MV-4-11 (cell line): Measurements from ENCODE around the gene CLP1.
"Not testable (repeated sequence)": the region's sequence is repeated elsewhere in the genome, so short reads cannot be mapped to it uniquely, and the experiment has no call there.

Source experiments
- DNase-seq: peaks from one replicate; lab custom pipeline; 2025; lab: John Stamatoyannopoulos, UW

CLP1 gene

DNA sequence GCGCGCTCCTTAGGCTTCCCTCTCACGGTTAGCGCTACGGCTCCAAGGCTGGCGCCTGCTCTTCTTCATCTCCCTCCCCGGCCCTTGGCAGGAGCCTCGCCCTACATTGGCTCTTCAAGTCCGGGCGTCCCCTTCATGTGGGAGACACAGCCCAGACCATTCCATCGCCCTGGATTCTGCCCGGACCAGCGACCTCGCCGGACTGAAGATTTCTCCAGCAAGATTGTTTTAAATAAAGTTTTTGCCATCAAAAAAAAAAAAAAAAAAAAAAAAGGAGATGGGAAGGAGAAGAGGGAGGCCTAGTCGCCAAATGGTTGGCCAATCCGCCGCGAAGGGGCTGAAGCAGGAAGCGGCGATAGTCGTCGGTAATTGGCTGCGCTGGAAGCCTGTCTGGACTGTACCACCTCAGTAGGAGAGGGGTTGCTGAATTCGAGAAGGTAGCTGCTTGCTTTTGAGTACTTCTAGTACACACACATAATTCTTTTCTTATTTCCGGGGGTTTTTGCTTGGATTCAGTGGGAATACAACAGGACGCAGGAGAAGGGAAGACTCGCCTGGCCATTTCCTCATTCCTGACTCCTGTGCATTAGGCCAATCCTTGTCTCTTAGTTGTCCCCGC is 9.7 kb downstream of the CLP1 start:
- peak; percentile 97 for DNase-seq

DNA sequence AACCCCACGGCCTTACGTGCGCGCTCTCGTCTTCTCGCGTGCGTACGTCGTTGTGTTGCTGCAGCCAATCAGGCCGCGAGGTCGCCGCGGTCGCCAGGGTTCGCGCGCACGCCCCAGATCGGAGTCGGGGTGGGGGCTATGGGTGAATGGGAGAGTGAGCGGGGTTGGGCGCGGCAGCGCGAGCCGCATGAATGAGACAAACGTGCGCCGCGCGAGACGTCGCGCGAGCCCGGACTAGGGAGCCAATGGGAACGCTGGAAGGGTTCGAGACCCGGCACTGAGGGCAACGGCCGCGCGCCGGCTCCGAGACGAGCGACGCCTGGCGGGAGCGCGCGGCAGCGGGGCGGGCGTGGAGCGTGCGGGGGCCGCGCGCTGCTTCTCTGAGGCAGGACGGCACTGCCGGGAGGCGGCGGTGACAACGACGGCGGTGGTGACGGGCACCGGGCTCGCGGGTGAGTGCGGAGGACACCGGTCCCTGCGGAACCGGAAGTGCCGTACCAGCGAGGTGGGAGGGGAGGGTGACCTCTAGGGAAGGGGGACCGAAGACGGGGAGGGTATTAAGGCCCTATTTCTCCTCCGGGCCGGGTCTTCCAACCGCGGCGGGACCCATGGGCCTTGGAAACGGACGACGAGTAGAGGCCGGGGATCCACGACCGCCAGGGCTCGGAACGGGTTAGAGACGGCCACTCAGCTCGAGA is 10.3 kb downstream of the CLP1 start, which contains the start of gene ZDHHC5:
TSS of gene ZDHHC5 (plus strand) at position 379 of the 698 bp plus-strand sequence. CDS start 4,977 bp downstream, outside the sequence.
- peak; percentile 98 for DNase-seq

DNA sequence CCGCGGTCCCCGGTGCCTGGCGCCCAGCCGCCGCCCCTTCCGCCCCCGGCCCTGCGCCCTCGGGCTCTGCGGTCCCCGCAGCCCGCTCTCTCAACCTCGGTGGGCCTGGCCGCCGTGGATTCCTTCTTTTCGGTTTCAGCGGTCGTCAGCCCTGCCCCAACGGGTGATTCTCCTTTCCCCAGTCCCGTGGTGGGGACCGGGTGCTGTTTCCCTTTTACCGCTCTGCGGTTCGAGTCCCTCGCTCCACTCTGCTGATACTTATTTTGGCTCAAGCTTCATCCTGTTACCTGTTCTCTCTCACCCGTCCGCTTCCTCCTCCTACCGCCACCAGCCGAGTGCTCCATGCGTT is 10.8 kb downstream of the CLP1 start:
- no peak for DNase-seq

DNA sequence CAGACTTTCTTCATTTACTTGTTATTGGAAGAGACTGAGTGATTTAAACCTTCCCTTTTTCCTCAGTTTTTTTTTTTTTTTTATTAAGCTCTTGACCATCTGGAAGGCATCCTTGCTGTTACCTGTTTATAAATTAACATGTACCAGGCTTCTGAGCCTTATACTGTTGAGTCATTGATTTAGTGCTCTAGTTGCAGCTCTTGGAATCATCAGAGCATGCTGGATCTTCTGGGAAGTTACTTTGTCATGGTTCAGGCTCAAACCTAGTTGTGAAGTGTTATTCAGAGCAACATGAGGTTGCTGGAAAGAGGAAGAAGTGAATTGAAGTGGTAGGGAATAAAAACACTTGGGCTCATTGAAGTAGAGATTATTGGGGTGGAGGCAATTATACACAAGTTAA is 16.7 kb downstream of the CLP1 start:
- DNase-seq = peak; percentile 9

DNA sequence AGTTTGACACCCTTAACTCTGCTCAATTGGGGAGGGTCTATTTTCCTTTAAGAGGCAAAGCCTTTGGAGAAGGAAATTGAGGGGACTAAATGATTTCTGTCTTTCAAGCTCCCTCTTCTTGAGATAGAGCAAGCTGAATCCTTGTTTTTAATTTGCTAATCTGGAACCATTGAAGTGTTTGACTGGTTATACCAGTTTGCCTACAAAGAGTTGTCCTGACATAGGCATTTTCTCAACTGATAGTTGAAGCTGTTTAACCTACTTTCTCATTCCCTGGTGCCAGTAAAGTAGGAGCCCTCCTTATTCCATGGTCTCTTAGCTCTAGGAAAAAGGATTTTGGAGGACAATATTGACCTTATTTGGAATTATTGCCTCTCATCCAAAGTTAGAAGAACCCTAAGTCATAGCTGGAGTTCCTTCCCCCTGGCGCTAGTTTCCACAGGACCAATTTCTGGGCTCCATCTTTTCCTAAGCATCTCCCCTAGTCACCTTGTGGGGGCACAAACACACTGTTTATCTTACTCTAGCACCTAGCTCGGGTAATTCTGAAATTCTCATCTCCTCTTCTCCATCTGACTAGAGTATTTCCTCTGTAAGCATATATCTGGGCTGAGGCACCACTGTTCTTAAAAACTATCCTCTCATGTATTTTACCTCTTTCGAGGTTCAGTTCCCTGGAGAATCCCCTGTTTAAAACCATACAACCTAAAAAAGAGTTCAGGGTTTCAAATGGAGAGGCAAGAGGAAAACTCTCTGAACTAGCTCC is 17.8 kb downstream of the CLP1 start:
- no peak for DNase-seq

DNA sequence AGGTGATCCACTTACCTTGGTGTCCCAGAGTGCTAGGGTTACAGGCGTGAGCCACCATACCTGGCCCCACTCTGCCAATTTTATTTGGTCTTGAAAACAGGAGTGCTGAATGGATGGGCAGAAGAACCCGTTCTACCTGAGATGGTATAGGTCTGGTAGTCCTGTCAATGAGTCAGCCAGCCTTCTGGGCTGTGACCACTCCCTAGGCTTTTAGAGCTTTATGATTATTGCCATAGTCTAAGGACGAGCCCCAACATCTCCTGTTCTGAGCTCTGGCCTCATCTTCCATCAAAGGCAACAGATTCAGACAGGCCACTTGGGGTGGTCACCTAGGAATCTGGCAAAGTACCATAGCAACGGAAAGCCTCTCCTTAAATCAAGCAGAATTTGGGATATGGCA is 21.8 kb downstream of the CLP1 start:
- DNase-seq = no peak

DNA sequence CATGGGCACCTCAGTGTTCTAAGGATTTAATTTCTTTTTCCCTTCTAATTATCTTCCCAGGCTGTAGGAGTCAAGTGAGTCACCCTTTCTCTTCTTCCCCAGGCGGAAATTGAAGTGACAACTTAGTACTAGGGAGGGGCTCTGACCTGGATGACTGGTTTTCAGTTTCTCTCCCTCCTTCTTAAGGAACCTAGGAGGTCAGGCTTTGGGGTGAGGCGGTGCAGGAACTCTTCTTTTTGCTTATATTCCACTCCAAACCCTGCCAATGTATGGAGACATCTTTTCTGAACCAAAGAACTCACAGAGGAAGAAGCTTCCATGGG is 23.0 kb downstream of the CLP1 start:
- peak; percentile 28 for DNase-seq

DNA sequence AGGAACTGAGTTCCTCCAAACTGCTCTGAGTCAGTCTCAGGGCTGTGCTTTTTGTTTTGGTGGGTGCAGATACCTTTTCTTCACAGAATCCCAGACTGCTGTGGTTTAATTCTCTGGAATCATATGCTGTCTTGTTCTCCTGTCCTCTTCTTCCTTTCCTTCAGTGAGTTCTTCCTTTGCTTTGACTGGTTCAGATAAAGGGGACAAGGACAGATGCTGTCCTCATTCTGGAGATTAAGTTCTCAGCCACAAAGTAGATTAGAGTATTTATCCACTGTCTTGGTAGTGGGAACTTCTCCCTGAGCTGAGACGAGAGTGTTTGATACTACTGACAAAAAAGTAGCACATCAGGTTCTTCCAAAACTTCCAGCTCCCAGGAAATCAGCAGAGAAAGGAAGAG is 23.6 kb downstream of the CLP1 start:
- DNase-seq = no peak

DNA sequence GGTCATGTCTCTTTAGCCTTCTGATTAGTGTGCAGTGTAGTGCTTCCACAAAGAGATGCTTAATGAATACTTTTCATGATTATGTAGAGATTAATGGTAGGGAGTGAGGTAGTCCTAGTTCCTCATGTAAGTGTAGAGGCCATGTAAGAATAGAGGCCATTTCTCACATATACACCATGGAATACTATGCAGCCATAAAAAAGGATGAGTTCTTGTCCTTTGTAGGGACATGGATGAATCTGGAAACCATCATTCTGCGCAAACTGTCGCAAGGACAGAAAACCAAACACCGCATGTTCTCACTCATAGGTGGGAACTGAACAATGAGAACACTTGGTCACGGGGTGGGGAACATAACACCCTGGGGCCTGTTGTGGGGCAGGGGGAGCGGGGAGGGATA is 32.9 kb downstream of the CLP1 start:
- not testable (repeated sequence) for DNase-seq

DNA sequence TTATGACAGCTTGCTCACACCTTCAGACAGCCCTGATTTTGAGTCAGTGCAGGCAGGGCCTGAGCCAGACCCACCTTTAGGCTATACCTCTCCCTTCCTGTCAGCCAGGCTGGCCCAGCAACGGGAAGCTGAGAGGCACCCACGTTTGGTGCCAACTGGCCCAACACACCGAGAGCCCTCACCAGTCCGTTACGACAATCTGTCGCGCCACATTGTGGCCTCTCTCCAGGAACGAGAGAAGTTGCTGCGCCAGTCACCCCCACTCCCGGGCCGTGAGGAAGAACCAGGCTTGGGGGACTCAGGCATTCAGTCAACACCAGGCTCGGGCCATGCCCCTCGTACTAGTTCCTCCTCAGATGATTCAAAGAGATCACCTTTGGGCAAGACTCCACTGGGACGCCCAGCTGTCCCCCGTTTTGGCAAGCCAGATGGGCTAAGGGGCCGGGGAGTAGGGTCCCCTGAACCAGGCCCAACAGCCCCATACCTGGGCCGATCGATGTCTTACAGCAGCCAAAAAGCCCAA is 41.3 kb downstream of the CLP1 start:
- DNase-seq = no peak

DNA sequence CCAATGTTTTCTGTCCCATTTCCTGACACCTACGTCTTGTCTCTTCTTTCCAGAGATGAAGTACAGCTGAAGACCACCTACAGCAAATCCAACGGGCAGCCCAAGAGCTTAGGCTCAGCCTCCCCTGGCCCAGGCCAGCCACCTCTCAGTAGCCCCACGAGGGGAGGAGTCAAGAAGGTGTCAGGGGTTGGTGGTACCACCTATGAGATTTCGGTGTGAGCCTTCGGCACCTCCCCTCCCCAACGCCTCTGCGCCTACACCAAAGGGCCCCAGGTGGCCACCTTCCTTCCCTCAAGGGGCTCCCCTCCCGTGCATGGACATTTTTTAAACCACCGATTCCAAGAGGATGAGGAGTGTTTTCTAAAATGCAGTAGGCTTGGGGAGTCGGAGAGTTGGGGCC is 42.3 kb downstream of the CLP1 start:
- no peak for DNase-seq

DNA sequence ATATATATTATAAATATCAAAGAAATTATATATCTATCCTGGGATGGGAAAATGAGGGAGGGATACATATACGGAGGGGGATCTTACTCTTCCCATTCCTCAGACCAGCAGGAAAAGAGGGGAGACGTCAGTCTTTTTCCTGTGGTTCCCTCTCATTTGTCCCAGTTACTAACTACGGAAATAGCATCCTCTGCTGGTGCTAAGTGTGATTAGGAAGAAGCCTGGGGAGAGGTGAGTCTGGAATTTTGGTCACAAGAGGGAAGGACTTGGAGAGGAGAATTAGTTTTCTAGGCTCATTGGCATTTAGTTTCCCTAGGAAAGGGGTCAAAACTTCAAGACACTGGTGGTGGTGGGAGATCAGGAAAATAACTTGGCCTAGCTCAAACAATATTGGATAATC is 42.9 kb downstream of the CLP1 start:
- DNase-seq = no peak

DNA sequence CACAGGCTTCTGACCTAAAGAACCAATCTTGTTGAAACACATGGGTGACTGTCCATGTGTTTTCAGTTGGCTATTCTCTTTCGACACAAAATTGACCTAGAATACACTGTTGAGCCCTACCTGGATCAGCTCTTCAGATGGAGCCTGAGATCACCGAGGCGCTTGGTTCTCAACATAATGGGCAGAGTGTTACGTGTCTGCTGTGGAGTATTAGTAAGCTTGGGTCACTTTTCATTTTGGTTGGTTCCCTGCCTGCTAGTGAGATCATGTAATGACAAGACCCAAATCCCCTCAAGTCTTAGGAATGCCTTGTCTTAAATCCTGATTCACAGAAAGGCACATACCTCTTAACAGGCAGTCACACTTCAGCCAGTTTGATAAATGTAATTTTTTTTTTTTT is 45.8 kb downstream of the CLP1 start:
- DNase-seq = no peak

DNA sequence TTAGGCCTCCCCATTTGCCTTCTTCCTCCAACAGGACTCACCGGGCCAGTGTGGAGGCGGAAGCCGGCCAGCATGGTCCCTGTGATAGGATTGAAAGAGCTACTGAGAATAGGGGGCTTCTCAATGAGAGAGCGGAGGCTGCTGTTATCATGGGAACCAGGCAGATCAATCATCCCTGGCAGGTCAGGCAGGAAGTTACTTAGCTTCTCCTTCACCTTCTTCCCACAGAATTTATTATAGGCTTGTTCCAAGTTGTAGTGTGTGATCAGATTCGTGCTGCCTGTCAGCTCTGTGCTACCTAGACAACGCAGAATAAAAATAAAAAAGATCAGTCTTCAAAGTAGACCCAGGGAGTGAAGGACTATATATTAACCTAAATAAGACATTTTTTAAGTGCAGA is 47.4 kb downstream of the CLP1 start:
- DNase-seq = no peak

DNA sequence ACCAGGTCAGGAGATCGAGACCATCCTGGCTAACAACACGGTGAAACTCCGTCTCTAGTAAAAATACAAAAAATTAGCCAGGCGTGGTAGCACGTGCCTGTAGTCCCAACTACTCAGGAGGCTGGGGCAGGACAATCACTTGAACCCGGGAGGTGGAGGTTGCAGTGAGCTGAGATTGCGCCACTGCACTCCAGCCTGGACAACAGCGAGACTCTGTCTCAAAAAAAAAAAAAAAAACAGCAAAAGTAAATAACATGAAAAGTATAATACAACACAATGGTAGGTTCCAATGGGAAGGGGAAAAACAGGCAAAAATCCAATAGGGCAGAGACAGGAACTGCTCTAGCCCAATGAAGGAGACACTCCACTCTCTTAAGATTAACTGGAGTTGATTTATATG is 47.9 kb downstream of the CLP1 start:
- DNase-seq = not testable (repeated sequence)

DNA sequence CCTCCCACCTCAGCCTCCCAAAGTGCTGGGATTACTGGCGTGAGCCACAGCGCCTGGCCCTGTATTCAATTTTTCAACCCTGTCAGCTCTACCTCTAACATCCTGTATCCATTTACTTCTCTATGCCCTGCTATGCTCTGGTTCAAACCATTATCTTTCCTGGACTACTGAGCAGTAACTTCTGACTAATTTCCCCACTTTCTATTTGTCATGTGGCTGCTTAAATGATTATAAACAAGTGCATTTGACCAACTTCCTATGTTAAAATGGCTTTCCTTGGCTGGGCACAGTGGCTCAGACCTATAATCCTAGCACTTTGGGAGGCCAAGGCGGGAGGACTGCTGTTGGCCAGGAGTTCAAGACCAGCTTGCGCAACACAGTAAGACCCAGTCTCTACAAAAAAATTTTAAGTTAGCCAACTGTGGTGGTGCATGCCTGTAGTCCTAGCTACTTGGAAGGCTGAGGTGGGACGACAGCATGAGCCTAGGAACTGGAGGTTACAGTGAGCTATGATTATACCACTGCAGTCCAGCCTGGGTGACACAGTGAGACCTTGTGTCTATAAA is 52.3 kb downstream of the CLP1 start:
- peak; percentile 36 for DNase-seq
